DND-41 (cell line): ENCODE data around the gene PRKCE.
A peak's percentile ranks its signal among the peaks of the same experiment; 100 is the strongest.

Experiments
- ATAC-seq: fragments of 200-7000 bp; cut with Tn5 transposase; 3 replicates; pipeline ENCODE4 v1.9.1; 2021; ENCODE audit warnings: low read depth; ENCODE audit not compliant: insufficient read depth
- DNase-seq: peaks from one replicate; pipeline ENCODE4 v3.0.0-alpha.2; 2020
- H2AFZ ChIP-seq: 2 replicates; pipeline ENCODE4 v1.6.0; 2012; ENCODE audit warnings: low read depth, low read length
- H3K27ac ChIP-seq: 2 replicates; pipeline ENCODE4 v1.5.1; 2012; ENCODE audit warnings: low read length, inconsistent platforms
- H3K27me3 ChIP-seq: fragments of 200-600 bp; sonication (generic); 2 replicates; pipeline ENCODE4 v1.6.0; 2012; ENCODE audit warnings: low read length, mild to moderate bottlenecking, inconsistent platforms; ENCODE audit not compliant: insufficient read depth, poor library complexity
- H3K36me3 ChIP-seq: 2 replicates; pipeline ENCODE4 v1.5.1; 2012; ENCODE audit warnings: low read length, inconsistent platforms; ENCODE audit not compliant: insufficient read depth
- H3K4me1 ChIP-seq: 2 replicates; pipeline ENCODE4 v1.5.1; 2012; ENCODE audit warnings: mild to moderate bottlenecking, low read length; ENCODE audit not compliant: insufficient read depth
- H3K4me2 ChIP-seq: 2 replicates; pipeline ENCODE4 v1.6.0; 2012; ENCODE audit warnings: mild to moderate bottlenecking, moderate library complexity, low read length, inconsistent platforms; ENCODE audit not compliant: insufficient read depth
- H3K4me3 ChIP-seq, 2 experiments: fragments of 200-600 bp in 1 of 2; shearing (Covaris generic) in 1 of 2; 2 replicates each; pipeline ENCODE4 v1.5.1; 2012 to 2016; ENCODE audit warnings: inconsistent platforms in 2 of 2, low read length in 2 of 2, mild to moderate bottlenecking in 2 of 2, low read depth in 1 of 2, moderate library complexity in 1 of 2
- H3K79me2 ChIP-seq: 2 replicates; pipeline ENCODE4 v1.6.0; 2012; ENCODE audit warnings: low read length, inconsistent platforms; ENCODE audit not compliant: insufficient read depth
- H3K9ac ChIP-seq: 2 replicates; pipeline ENCODE4 v1.6.0; 2012; ENCODE audit warnings: low read depth, mild to moderate bottlenecking, inconsistent platforms, low read length, moderate library complexity
- H3K9me3 ChIP-seq: 2 replicates; pipeline ENCODE4 v1.5.1; 2012; ENCODE audit warnings: low read length, moderate library complexity, mild to moderate bottlenecking, inconsistent platforms; ENCODE audit not compliant: insufficient read depth, severe bottlenecking
- H4K20me1 ChIP-seq: 2 replicates; pipeline ENCODE4 v1.6.0; 2012; ENCODE audit warnings: low read length; ENCODE audit not compliant: insufficient read depth
- CTCF ChIP-seq: IDR thresholded peaks from 2 replicates; pipeline ENCODE4 v1.5.1; 2012; ENCODE audit warnings: borderline replicate concordance, low read length, moderate library complexity, mild to moderate bottlenecking; ENCODE audit not compliant: poor library complexity, severe bottlenecking; ENCODE audit errors: extremely low read depth
- EZH2 ChIP-seq: IDR thresholded peaks from 3 replicates; pipeline ENCODE4 v1.6.1; 2012; ENCODE audit warnings: borderline replicate concordance, low read depth, mild to moderate bottlenecking, moderate library complexity, low read length, inconsistent platforms; ENCODE audit not compliant: severe bottlenecking

PRKCE gene

GRCh38 chr2:46077522-46078107 is 426.1 kb downstream of the PRKCE start:
- Histone ChIP-seq H3K4me3 (no peak overlapping the region), H3K4me1 (peaks cover 4% of the 10 kb centered on the region), H3K36me3 (no peaks in the 10 kb centered on the region), H2AFZ (no peak overlapping the region), H4K20me1 (no peaks in the 10 kb centered on the region), H3K4me2 (no peak overlapping the region), H3K27me3 (no peaks in the 10 kb centered on the region), H3K9me3 (no peaks in the 10 kb centered on the region), H3K27ac (no peak overlapping the region), H3K79me2 (no peaks in the 10 kb centered on the region), H3K9ac (no peak overlapping the region)
- no peak for ATAC-seq
- DNase-seq, result no peak
- TF ChIP-seq CTCF (no peak), EZH2 (no peak)

- no peak overlapping the region for H3K27ac ChIP-seq
- DNase-seq, result no peak
- TF ChIP-seq CTCF, result no peak
- TF ChIP-seq EZH2, result no peak
- H3K27me3 ChIP-seq, result no peaks in the 10 kb centered on the region
- H3K79me2 ChIP-seq, result no peaks in the 10 kb centered on the region
- peaks cover 6% of the 10 kb centered on the region for H3K4me1 ChIP-seq
- H2AFZ ChIP-seq, result no peak overlapping the region
- no peak overlapping the region for H3K9ac ChIP-seq
- no peak overlapping the region for H3K4me3 ChIP-seq
- ATAC-seq, result no peak
- no peak overlapping the region for H3K4me2 ChIP-seq
- no peaks in the 10 kb centered on the region for H4K20me1 ChIP-seq
- no peaks in the 10 kb centered on the region for H3K9me3 ChIP-seq
- no peaks in the 10 kb centered on the region for H3K36me3 ChIP-seq
These were observed 428.6 kb downstream of the PRKCE start for GRCh38 chr2:46079985-46080560.

GRCh38 chr2:46082531-46083485 is 431.3 kb downstream of the PRKCE start:
- no peaks in the 10 kb centered on the region for H3K79me2 ChIP-seq
- ATAC-seq, result peak; percentile 47; the same call in 2 of the 3 replicates
- peaks cover 6% of the 10 kb centered on the region for H3K4me1 ChIP-seq
- no peaks in the 10 kb centered on the region for H4K20me1 ChIP-seq
- no peaks in the 10 kb centered on the region for H3K27me3 ChIP-seq
- DNase-seq, result no peak
- no peak overlapping the region for H3K4me2 ChIP-seq
- H3K9me3 ChIP-seq, result no peaks in the 10 kb centered on the region
- H3K36me3 ChIP-seq, result 0 out of 2 replicates have a peak, but pooled peaks cover 4% of the 10 kb centered on the region
- no peak overlapping the region for H3K4me3 ChIP-seq
- H3K9ac ChIP-seq, result no peak overlapping the region
- no peak overlapping the region for H2AFZ ChIP-seq
- H3K27ac ChIP-seq, result no peak overlapping the region
- TF ChIP-seq EZH2, result no peak
- no peak for TF ChIP-seq CTCF
